ENCODE data around the gene WDR33. TPM values are rescaled to one million over a fixed set of nuclear protein-coding genes. Genes with fewer than 3 reads are reported as not detected.

The WDR33 gene
- total and polyA plus RNA-seq, 9 of the 15 experiments (the other 6 are each of a cell fraction or from before 2014, with no cell fraction given): 24.2 to 57.4 (median 38.4) TPM

DNA sequence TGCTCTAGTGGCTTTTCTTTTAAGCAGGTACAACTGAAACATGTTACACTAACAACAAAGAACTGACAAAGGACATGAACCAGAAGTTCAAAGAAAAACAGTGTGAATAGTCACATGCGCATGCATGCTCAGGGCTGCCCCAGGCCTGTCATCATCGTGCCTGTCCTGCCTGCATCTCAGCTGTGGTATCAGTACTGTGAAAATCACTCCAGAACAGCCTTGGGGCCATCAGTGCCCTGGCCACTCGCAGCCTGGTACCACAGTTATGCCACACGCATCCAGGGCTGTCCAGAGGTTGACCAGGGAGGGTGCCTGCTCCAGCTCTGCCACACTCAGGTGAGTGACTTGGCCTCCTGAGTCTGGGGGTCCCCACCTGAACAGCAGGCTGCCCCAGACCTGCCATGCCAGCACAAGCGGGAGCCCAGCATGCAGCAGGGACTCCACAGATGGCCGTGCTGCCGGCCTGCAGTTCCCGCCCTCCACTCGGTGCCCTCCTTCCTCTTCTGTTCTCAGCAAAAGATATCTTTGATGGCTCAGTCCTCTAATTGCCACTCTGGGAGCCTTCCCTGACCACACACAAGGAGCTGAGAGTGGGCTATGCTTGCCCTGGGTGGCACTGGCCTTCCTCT lies 147.9 kb downstream of the WDR33 start:
- Histone ChIP-seq H3K9me3 (replicated peaks; ENCODE audit: control insufficient read depth, insufficient read depth, low read depth, low read length) (no peaks in the 10 kb centered on the region; the same call in 1 of the 2 replicates), H3K9me1 (ENCODE audit: control insufficient read depth, insufficient read depth, low read length) (no peaks in the 10 kb centered on the region), H3K4me3 (no peak overlapping the region), H4K20me1 (replicated peaks; ENCODE audit: control insufficient read depth, insufficient read depth, low read length) (no peaks in the 10 kb centered on the region; the same call in 1 of the 2 replicates), H3K36me3 (ENCODE audit: control insufficient read depth, insufficient read depth, low read length) (no peaks in the 10 kb centered on the region), H3K9ac (ENCODE audit: insufficient read depth in 1 of 2, low read depth in 2 of 2, low read length in 2 of 2) (0 out of 4 replicates have a peak overlapping the region, but pooled peaks of 1 of the 2 experiments have one; percentile 28), H3K4me1 (replicated peaks in 1 of 2; ENCODE audit: control insufficient read depth in 2 of 2, insufficient read depth in 2 of 2, low read length in 2 of 2) (peaks cover 2 to 8% of the 10 kb centered on the region in 2 experiments; a peak in 3 of 5 replicates), H2AFZ (ENCODE audit: low read depth, low read length) (no peak overlapping the region), H3K27me3 (ENCODE audit: control insufficient read depth in 2 of 2, insufficient read depth in 2 of 2, low read length in 2 of 2) (peaks cover 38 to 50% of the 10 kb centered on the region in 2 experiments), H3K4me2 (ENCODE audit: insufficient read depth, low read length) (no peak overlapping the region), H3K79me2 (ENCODE audit: control insufficient read depth, insufficient read depth, low read length) (no peaks in the 10 kb centered on the region), H3K27ac (ENCODE audit: extremely low read depth, low read depth, low read length) (no peak overlapping the region)
- intact Hi-C loops (cut with micrococcal nuclease): no loop called here
- no peak for FAIRE-seq
- no peak for TF ChIP-seq NFIX (CRISPR knock-in tag; IDR thresholded peaks at IDR 0.05; ENCODE audit: low read depth)
- TF ChIP-seq THAP7 (CRISPR knock-in tag; IDR thresholded peaks at IDR 0.05): no peak
- no peak for TF ChIP-seq RBBP5 (IDR thresholded peaks at IDR 0.05; ENCODE audit: borderline replicate concordance, insufficient read depth, low read length, poor library complexity, severe bottlenecking)
- TF ChIP-seq GABPB1 (CRISPR knock-in tag; IDR thresholded peaks at IDR 0.05): no peak
- TF ChIP-seq FOS (IDR thresholded peaks at IDR 0.05; ENCODE audit: extremely low read depth, insufficient read length): no peak
- TF ChIP-seq MCM2 (IDR thresholded peaks at IDR 0.05; ENCODE audit: low read depth): no peak
- no peak for TF ChIP-seq NR2C2 (CRISPR knock-in tag; IDR thresholded peaks at IDR 0.05)
- no peak for TF ChIP-seq NR2C2 (tag; IDR thresholded peaks at IDR 0.05)
- TF ChIP-seq KAT7 (CRISPR knock-in tag; IDR thresholded peaks at IDR 0.05; ENCODE audit: borderline replicate concordance): no peak
- no peak for TF ChIP-seq HNRNPL (IDR thresholded peaks at IDR 0.05; ENCODE audit: low read depth, low read length)
- TF ChIP-seq, protein P1, sequence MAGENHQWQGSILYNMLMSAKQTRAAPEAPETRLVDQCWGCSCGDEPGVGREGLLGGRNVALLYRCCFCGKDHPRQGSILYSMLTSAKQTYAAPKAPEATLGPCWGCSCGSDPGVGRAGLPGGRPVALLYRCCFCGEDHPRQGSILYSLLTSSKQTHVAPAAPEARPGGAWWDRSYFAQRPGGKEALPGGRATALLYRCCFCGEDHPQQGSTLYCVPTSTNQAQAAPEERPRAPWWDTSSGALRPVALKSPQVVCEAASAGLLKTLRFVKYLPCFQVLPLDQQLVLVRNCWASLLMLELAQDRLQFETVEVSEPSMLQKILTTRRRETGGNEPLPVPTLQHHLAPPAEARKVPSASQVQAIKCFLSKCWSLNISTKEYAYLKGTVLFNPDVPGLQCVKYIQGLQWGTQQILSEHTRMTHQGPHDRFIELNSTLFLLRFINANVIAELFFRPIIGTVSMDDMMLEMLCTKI (IDR thresholded peaks at IDR 0.05; ENCODE audit: partially characterized antibody): no peak
- TF ChIP-seq TBL1XR1 (IDR thresholded peaks at IDR 0.05; ENCODE audit: low read length in 2 of 2): no peak
- TF ChIP-seq MECOM (CRISPR knock-in tag; IDR thresholded peaks at IDR 0.05): no peak
- TF ChIP-seq ZNF707 (CRISPR knock-in tag; conservative IDR thresholded peaks at IDR 0.05): no peak
- no peak for TF ChIP-seq USF2 (CRISPR knock-in tag; IDR thresholded peaks at IDR 0.05)
- TF ChIP-seq, protein P2, sequence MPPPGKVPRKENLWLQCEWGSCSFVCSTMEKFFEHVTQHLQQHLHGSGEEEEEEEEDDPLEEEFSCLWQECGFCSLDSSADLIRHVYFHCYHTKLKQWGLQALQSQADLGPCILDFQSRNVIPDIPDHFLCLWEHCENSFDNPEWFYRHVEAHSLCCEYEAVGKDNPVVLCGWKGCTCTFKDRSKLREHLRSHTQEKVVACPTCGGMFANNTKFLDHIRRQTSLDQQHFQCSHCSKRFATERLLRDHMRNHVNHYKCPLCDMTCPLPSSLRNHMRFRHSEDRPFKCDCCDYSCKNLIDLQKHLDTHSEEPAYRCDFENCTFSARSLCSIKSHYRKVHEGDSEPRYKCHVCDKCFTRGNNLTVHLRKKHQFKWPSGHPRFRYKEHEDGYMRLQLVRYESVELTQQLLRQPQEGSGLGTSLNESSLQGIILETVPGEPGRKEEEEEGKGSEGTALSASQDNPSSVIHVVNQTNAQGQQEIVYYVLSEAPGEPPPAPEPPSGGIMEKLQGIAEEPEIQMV (tag; conservative IDR thresholded peaks at IDR 0.05; ENCODE audit: low read depth): no peak
- no peak for TF ChIP-seq PPARD (CRISPR knock-in tag; IDR thresholded peaks at IDR 0.05)
- TF ChIP-seq ZZZ3 (IDR thresholded peaks at IDR 0.05): no peak
- TF ChIP-seq NFIC (IDR thresholded peaks at IDR 0.05): no peak
- POLR2A ChIA-PET: interaction anchor here (1.0 kb wide), 1 partner anchor 14 kb away, joined by 5 read pairs; no protein-coding TSS in a partner anchor
- in situ Hi-C loops (cut with MboI): no loop called here
- no peak for ATAC-seq
- no peak for DNase-seq (ENCODE audit: extremely low read depth in 1 of 4, low spot score in 3 of 4)
- 15% methylated on average over 9 of the region's 9 CpGs for WGBS (ENCODE audit: insufficient coverage, low coverage, missing lambda C conversion rate)
- CTCF ChIA-PET (ENCODE audit: low intra/inter-chr PET ratio): no interaction called here
- no TSS peak for BruUV-seq (replicated peaks)
